Activated T-helper 1 cell treated with anti-CD3 and anti-CD28 coated beads, Interleukin-12 subunit alpha, Interleukin-12 subunit beta, Interleukin-2, Interleukin-4 antibody, amounts not matched to agents 30 ng/mL and 10 ng/mL and 1 ng/mL, durations not matched to agents 14 hours and 24 hours and 36 hours (primary cell): ENCODE data around the gene RGS3. TPM values are rescaled to one million over a fixed set of nuclear protein-coding genes. Genes with fewer than 3 reads are reported as not detected.

Source experiments
- DNase-seq: peaks from one replicate; pipeline ENCODE4 v3.0.0; 2021; ENCODE audit warnings: low spot score
- H3K27ac Mint-ChIP-seq: one replicate; pipeline ENCODE4 v1.8.0; 2021; ENCODE audit warnings: mild to moderate bottlenecking, mixed read lengths
- H3K27me3 Mint-ChIP-seq: one replicate; pipeline ENCODE4 v1.8.0; 2022; ENCODE audit warnings: mild to moderate bottlenecking, moderate library complexity, mixed read lengths; ENCODE audit not compliant: insufficient read depth
- H3K36me3 Mint-ChIP-seq: one replicate; pipeline ENCODE4 v1.8.0; 2021; ENCODE audit warnings: low read depth, mixed read lengths
- H3K4me1 Mint-ChIP-seq: one replicate; pipeline ENCODE4 v1.8.0; 2021; ENCODE audit warnings: low read depth, mixed read lengths
- H3K4me3 Mint-ChIP-seq: one replicate; pipeline ENCODE4 v1.8.0; 2021; ENCODE audit warnings: mild to moderate bottlenecking, moderate library complexity, mixed read lengths
- H3K9me3 Mint-ChIP-seq: one replicate; pipeline ENCODE4 v1.8.0; 2021; ENCODE audit warnings: mixed read lengths
- intact Hi-C: fragments of 100-400 bp; cut with micrococcal nuclease; formaldehyde crosslinking; loops from one replicate; pipeline ENCODE4 v1.15.1; 2024
- total RNA-seq: library from RNA; stranded (reverse); gene quantifications from 2 replicates; pipeline ENCODE4 v1.2.3, GENCODE V29; 2022

The RGS3 gene
- total RNA-seq, 1 donor from 2014 or later = 128 TPM

DNA sequence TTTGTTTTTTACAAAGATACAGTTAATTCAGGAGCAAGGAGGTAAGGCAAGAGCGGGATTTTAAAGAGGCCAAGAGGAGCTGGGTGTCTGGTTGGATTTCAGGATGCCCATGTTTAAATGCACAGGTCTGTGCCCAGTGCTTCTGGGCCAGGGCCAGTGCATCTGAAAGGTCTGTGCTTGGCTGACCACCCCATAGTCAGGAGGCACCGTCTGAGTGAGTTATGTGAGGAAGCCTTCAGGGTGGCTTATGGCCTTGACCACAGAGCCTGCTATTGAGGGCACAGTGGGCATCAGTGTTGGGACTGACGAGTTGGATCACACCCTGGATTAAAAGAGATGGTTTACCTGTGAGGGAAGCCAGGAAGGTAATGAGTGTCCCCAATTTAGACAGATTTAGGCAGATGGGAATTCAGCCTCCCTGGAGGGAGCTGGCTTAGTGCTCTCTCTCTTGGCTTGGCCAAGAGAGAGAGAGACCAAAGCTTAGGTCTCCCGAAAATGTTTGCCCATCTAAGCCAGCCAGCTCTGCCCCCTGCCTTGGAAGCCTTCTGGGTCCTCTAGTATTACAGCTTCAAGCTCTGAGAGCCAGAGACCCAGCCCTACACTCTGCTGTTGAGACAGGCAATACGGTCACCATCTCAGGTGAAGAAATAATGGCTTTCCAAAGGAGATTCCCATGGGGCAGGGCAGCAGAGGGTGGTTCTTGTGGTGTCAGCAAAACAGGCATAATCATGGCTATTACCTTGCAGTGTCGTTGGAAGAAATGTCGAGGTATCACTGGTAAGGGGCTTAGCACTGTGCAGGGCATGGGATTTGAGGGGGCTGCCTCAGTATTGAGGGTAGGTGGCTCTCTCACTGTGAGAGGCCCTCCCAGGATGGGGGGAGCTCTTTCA, 68.6 kb downstream of the RGS3 start:
- H3K27me3 Mint-ChIP-seq = no peaks in the 10 kb centered on the region
- intact Hi-C loops = no loop called here
- no peaks in the 10 kb centered on the region for H3K9me3 Mint-ChIP-seq
- no peak overlapping the region for H3K4me3 Mint-ChIP-seq
- no peak for DNase-seq
- H3K4me1 Mint-ChIP-seq = peaks cover 7% of the 10 kb centered on the region
- no peak overlapping the region for H3K27ac Mint-ChIP-seq
- peaks cover 52% of the 10 kb centered on the region for H3K36me3 Mint-ChIP-seq

DNA sequence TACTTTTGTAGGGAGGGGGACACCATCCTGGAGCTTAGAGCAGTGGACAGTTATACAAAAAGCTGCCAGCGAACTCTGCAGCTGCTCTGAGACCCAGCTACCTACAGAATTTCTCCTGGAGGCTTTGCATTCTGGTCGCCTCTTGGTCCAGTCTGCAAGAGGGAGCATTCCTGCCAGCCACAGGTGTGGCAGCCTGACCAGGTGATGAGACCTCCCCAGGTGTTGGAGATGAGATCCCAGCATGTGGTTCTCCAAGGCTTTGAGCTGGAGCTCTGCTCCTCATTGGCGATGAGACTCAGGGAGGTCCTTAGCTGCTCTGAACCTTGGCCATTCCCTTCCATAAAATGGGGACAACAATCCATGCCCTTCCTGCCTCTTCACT, 69.3 kb downstream of the RGS3 start:
- no peak for DNase-seq
- Mint-ChIP-seq H3K9me3 (no peaks in the 10 kb centered on the region), H3K4me1 (peaks cover 1% of the 10 kb centered on the region), H3K27ac (no peak overlapping the region), H3K36me3 (peaks cover 53% of the 10 kb centered on the region), H3K27me3 (no peaks in the 10 kb centered on the region), H3K4me3 (no peak overlapping the region)
- intact Hi-C loops = no loop called here

DNA sequence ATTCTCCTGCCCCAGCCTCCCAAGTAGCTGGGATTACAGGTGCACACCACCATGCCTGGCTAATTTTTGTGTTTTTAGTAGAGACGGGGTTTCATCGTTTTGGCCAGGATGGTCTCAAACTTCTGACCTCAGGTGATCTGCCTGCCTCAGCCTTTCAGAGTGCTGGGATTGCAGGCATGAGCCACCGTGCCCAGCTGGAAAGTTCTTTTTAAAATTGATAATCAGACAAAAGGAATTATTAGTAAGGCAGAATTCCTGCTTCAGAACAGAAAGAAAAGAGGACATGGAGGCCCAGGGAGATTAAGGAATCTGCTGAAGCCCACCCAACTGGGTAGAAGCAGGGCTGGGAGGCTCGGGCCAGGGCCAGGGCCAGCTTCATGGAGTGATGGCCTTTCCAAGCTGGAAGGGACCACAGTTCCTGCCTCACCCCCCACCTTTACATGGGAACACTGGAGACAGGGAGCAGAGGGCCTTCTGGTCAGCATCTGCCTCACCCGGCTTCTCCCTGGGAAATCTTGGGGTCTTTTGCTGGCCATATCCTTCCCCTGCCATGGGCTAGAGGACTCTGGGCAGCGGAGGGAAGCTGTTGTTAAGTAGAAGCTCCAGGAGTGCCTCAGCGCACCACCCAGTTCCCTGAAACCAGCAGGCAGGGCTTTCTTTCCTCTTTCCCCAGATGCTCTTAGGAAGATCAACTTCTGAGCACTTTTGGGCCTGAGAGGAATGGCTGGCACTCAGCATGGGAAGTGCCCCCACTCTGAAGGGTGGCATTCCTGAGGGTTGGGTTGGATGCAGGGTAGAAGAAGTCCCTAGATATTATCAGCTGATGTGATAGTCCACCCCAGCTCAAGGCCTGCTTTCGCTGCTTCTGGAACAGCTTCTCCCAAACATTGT, 70.1 kb downstream of the RGS3 start:
- no peak overlapping the region for H3K4me3 Mint-ChIP-seq
- no peaks in the 10 kb centered on the region for H3K4me1 Mint-ChIP-seq
- no peaks in the 10 kb centered on the region for H3K9me3 Mint-ChIP-seq
- intact Hi-C loops = no loop called here
- H3K27ac Mint-ChIP-seq = no peak overlapping the region
- H3K36me3 Mint-ChIP-seq = peaks cover 47% of the 10 kb centered on the region
- no peak for DNase-seq
- H3K27me3 Mint-ChIP-seq = no peaks in the 10 kb centered on the region

DNA sequence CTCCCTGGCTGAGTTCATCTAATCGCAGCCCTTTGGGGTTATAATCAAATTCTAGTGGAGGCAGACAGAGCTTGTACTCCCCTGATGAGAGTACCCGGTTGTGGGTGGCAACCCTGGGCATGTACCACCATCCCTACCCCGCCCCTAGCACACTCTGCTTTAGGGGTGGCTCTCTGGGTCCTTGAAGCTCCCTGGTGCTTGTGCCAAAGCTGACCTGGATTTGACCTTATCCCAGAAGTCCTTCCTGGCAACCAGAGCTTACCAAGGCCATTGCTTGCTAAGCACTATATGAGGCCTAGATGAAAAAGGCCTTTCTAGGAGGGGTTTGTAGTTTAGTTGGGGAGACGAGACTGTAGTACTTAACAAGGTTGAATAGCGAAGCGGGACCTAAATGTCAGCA, 72.2 kb downstream of the RGS3 start:
- Mint-ChIP-seq H3K27me3 (no peaks in the 10 kb centered on the region), H3K4me3 (no peak overlapping the region), H3K36me3 (peaks cover 49% of the 10 kb centered on the region), H3K9me3 (no peaks in the 10 kb centered on the region), H3K4me1 (no peaks in the 10 kb centered on the region), H3K27ac (no peak overlapping the region)
- intact Hi-C loops = no loop called here
- DNase-seq = no peak

DNA sequence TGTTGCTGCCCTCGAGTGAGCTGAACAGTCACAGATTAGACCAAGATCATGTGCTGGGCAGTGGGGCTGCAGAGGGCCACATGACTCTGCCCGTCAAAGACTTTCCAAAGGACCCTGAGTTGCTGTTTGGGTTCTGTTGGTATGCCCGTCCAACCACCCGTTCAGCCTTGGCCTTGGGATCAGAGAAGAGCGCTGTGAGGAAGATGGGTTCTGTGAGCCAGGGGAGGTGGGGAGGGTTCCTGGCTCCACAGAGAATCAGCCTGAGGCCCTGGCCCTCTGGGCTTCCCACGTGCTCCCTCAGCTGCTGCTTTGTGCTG, 72.6 kb downstream of the RGS3 start:
- no peaks in the 10 kb centered on the region for H3K27me3 Mint-ChIP-seq
- no peaks in the 10 kb centered on the region for H3K9me3 Mint-ChIP-seq
- no peaks in the 10 kb centered on the region for H3K4me1 Mint-ChIP-seq
- DNase-seq = no peak
- H3K36me3 Mint-ChIP-seq = peaks cover 46% of the 10 kb centered on the region
- intact Hi-C loops = no loop called here
- no peak overlapping the region for H3K4me3 Mint-ChIP-seq
- H3K27ac Mint-ChIP-seq = no peak overlapping the region

DNA sequence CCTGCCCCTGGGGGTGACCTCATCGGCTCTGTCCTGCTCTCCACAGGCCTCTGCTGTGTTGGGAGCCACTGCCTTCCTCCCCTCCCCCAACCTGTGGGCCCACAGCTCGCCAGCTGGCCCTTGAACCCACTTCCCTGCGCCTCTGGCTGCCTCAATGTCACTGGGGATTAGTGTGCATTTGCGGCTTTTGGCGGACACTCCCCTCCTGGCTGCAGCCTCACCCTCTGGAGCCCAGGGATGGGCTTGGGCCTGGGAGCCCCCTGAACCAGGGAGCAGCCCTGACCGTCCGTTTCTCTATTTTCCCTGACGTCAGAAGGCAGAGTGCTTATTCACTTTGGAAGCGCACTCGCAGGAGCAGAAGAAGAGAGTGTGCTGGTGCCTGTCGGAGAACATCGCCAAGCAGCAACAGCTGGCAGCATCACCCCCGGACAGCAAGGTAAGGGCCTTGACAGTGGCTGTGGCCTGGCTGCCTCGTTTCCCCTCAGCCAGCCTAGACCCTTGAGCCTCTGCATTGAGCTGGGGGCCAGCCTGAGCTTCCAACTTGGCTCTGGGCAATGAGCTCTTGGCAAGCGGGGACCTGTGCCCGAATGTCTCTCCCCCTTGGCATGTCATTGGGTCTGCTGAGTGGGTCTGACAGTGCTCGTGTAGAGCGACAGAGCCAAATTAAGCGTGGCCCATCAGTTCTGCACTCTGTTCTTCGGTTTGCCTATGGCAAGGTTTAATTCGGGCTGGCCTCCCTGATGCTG, 73.1 kb downstream of the RGS3 start:
- Mint-ChIP-seq H3K9me3 (no peaks in the 10 kb centered on the region), H3K27ac (no peak overlapping the region), H3K36me3 (peaks cover 44% of the 10 kb centered on the region), H3K4me3 (no peak overlapping the region), H3K27me3 (no peaks in the 10 kb centered on the region), H3K4me1 (no peaks in the 10 kb centered on the region)
- DNase-seq = no peak
- intact Hi-C loops = no loop called here

DNA sequence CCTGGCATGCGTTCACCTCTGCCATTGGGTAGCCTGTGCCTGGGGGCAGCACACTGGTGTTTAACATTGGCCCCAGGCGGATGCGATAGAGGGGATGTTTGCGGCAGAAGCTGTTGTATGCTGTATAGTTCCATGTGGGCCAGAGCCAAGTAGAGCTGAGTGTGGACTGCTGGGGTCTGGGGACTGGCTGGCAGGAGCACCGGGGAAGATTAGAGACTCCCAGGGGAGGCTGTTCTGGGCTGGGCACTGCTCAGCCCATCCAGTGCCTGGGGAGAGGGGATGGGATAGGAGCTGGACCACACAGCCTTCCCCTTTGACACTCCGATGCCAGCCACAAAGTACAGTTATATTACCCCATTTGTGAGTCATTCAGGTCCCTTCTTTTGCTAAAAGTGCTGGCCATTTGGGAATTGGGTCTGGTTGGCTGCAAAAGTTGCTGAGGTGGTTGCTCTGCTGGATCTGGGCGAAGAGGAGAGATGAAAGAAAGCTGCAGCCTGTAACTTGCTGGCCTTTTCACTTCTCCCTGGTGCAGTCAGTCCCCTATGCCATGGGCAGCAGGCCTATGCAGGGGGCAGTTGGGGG, 73.8 kb downstream of the RGS3 start:
- H3K4me3 Mint-ChIP-seq = no peak overlapping the region
- intact Hi-C loops = no loop called here
- H3K4me1 Mint-ChIP-seq = peaks cover 6% of the 10 kb centered on the region
- no peak for DNase-seq
- no peak overlapping the region for H3K27ac Mint-ChIP-seq
- H3K9me3 Mint-ChIP-seq = no peaks in the 10 kb centered on the region
- peaks cover 46% of the 10 kb centered on the region for H3K36me3 Mint-ChIP-seq
- no peaks in the 10 kb centered on the region for H3K27me3 Mint-ChIP-seq

DNA sequence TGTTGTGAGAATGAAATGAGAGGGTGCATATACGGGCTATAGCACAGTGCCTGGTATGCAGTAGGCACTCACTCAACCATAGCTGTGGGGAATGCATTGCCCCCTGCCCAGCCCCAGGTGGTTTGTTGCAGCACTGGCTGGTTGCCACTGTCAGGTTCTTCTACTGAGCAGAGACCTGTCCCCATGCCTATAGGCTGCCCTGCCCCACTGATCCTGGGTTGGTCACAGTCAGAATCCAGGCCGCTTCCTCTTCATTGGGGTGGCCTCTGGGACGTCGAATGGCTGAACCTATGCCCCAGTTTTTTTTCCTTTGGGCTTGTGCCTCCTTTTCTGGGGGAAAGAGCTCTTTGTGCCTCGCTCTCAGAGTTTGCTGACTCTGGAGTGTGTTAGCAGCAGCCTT, 74.6 kb downstream of the RGS3 start:
- intact Hi-C loops = no loop called here
- H3K4me1 Mint-ChIP-seq = peaks cover 7% of the 10 kb centered on the region
- H3K9me3 Mint-ChIP-seq = no peaks in the 10 kb centered on the region
- H3K4me3 Mint-ChIP-seq = no peak overlapping the region
- no peak overlapping the region for H3K27ac Mint-ChIP-seq
- no peak for DNase-seq
- H3K36me3 Mint-ChIP-seq = peaks cover 49% of the 10 kb centered on the region
- H3K27me3 Mint-ChIP-seq = no peaks in the 10 kb centered on the region

DNA sequence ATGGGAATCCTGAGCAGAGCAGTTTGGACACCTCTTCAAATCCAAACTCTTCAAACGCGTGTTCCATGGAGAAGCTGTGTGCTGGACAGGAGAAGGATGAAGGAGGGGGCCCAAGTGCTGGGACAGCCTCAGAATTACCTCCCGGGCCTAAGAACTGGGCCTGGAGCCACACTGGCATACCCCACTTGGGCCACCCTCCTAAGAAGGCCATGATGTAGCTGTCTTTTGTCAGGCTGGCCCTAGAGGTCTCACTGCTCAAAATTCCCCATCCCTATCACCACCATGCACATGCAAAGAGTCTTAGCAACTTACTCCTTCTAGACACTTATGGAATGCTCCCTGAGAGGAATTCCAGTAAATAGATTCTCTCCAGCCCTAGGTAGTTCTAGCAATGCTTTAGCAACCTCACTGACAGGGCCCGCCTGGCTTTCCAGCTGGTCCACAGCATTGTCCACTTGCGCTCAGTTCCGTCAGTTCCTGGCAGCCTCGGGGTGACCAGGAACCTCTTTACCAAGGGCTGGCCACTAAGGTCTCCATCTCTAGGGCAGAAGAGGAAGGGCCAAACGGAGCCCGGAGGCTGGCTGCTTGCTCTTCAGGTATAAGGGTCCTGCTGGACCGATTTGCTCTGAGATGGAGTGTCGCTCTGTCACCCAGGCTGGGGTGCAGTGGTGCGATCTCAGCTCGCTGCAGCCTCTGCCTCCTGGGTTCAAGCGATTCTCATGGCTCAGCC, 75.3 kb downstream of the RGS3 start:
- H3K36me3 Mint-ChIP-seq = peaks cover 55% of the 10 kb centered on the region
- intact Hi-C loops = no loop called here

DNA sequence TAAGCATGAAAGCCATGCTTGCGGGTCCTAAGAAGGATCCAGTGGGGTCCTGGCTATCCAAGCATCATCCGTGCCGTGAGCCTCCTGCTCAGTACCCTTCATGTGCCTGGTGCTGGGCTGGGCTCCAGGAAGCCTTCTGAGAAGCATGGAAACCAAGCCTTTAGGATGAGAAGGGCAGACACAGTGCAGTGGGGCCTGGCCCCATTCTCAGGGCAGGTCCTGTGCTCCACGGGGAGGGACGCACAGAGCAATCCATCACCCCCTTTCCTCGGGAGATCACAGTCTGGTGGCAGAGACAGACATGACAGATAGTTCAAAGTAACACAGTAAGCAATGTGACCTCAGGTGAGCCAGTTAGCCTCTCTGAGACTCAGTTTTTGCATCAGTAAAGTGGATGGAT, 76.9 kb downstream of the RGS3 start:
- peaks cover 64% of the 10 kb centered on the region for H3K36me3 Mint-ChIP-seq
- H3K4me1 Mint-ChIP-seq = peaks cover 7% of the 10 kb centered on the region
- H3K9me3 Mint-ChIP-seq = no peaks in the 10 kb centered on the region
- no peak overlapping the region for H3K4me3 Mint-ChIP-seq
- no peak for DNase-seq
- H3K27ac Mint-ChIP-seq = no peak overlapping the region
- H3K27me3 Mint-ChIP-seq = no peaks in the 10 kb centered on the region
- intact Hi-C loops = no loop called here

More for the DNA sequence above, 75.3 kb downstream of the RGS3 start:
- H3K27me3 Mint-ChIP-seq = no peaks in the 10 kb centered on the region
- DNase-seq = no peak
- no peaks in the 10 kb centered on the region for H3K9me3 Mint-ChIP-seq
- H3K4me1 Mint-ChIP-seq = peaks cover 7% of the 10 kb centered on the region
- H3K4me3 Mint-ChIP-seq = no peak overlapping the region
- H3K27ac Mint-ChIP-seq = no peak overlapping the region

DNA sequence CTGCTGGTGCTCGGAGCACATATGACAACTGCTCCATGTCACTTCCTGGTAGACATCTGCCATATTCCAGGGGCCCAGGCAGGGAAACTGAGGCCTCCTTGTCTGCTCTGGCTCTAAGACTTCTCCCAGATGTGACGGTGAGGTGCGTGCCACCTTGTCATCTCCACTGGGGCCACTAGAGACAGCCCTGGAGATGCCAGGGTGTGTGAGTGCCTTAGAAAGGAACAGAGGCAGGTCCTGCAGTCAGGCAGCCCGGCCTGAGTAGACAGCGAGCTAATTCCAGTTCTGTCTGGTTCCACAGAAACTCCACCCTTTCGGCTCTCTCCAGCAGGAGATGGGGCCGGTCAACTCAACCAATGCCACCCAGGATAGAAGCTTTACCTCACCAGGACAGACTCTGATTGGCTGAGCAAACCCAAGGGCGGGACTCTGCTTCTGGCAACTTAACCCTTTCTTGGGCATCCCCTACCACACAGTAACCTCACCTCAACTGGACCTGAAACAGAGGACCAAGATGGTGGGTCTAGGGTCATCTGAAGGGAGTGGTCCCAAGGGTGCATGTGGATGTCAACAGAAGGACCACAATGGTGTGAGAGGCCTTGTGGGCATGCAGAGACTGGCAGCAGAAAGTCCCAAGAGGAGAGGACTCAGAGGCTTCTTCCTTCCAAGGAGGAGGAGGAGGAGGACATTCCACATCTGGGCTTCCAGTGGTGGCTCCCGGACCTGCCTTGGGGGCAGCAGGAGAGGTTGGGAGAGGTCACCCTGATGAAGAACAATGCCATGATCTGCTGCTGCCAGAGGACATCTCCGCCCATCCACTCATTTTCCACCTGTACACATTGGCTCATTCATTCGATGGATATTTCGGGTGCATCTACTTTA, 77.7 kb downstream of the RGS3 start:
- Mint-ChIP-seq H3K4me1 (peaks cover 7% of the 10 kb centered on the region), H3K27me3 (no peaks in the 10 kb centered on the region), H3K27ac (no peak overlapping the region), H3K9me3 (no peaks in the 10 kb centered on the region), H3K4me3 (no peak overlapping the region), H3K36me3 (peaks cover 64% of the 10 kb centered on the region)
- no peak for DNase-seq
- intact Hi-C loops = no loop called here
